ENCODE measurements around the gene SLC12A6. TPM values are rescaled to one million over a fixed set of nuclear protein-coding genes. Genes with fewer than 3 reads are reported as not detected.

SLC12A6 gene
- total RNA-seq, 2 donors from 2014 or later: 13.8 to 18.8 TPM

GRCh38 chr15:34239151-34239808 is 98.3 kb downstream of the SLC12A6 start:
- intact Hi-C loops (cut with DNase I): loop anchor here (10.0 kb wide), 1 partner anchor 126 kb away; the partner anchor contains the start of gene LPCAT4
- Histone ChIP-seq H3K9ac (ENCODE audit: low read depth in 2 of 2, low read length in 2 of 2) (no peak overlapping the region), H3K27ac (no peak overlapping the region), H3K27me3 (no peaks in the 10 kb centered on the region), H3K36me3 (peaks cover 13% of the 10 kb centered on the region), H3K9me3 (no peaks in the 10 kb centered on the region), H3K4me3 (no peak overlapping the region), H3K4me1 (no peaks in the 10 kb centered on the region)
- no peak for DNase-seq
- no peak for TF ChIP-seq CTCF (IDR thresholded peaks at IDR 0.05)

GRCh38 chr15:34233614-34234013 is 104.0 kb downstream of the SLC12A6 start:
- intact Hi-C loops (cut with DNase I): loop anchor here (10.0 kb wide), 1 partner anchor 131 kb away; the partner anchor contains the start of gene LPCAT4
- Histone ChIP-seq H3K4me3 (no peak overlapping the region), H3K9ac (ENCODE audit: low read depth in 2 of 2, low read length in 2 of 2) (no peak overlapping the region), H3K27ac (no peak overlapping the region), H3K27me3 (no peaks in the 10 kb centered on the region), H3K36me3 (peaks cover 9% of the 10 kb centered on the region), H3K4me1 (no peaks in the 10 kb centered on the region), H3K9me3 (no peaks in the 10 kb centered on the region)
- no peak for TF ChIP-seq CTCF (IDR thresholded peaks at IDR 0.05)
- no peak for DNase-seq

- H3K36me3 ChIP-seq: no peaks in the 10 kb centered on the region
- H3K4me3 ChIP-seq: peak overlapping the region; percentile 73
- no peaks in the 10 kb centered on the region for H3K9me3 ChIP-seq
- intact Hi-C loops (cut with DNase I): loop anchor here (2.0 to 10.0 kb wide), 2 partner anchors 121 kb away; partner anchors contain the start of genes NOP10, NUTM1 and PGBD4
- H3K27ac ChIP-seq: peak overlapping the region; percentile 82
- DNase-seq: peak; percentile 20
- H3K9ac ChIP-seq (ENCODE audit: low read depth in 2 of 2, low read length in 2 of 2): peak overlapping the region; percentile 54 to 89
- no peak for TF ChIP-seq CTCF (IDR thresholded peaks at IDR 0.05)
- no peaks in the 10 kb centered on the region for H3K27me3 ChIP-seq
- peaks cover 6% of the 10 kb centered on the region for H3K4me1 ChIP-seq
Observed at GRCh38 chr15:34223904-34224596, 113.5 kb downstream of the SLC12A6 start.

- no peak overlapping the region for H3K27ac ChIP-seq
- no peaks in the 10 kb centered on the region for H3K36me3 ChIP-seq
- no peak overlapping the region for H3K9ac ChIP-seq (ENCODE audit: low read depth in 2 of 2, low read length in 2 of 2)
- H3K4me1 ChIP-seq: no peaks in the 10 kb centered on the region
- no peaks in the 10 kb centered on the region for H3K9me3 ChIP-seq
- no peak for TF ChIP-seq CTCF (IDR thresholded peaks at IDR 0.05)
- intact Hi-C loops (cut with DNase I): no loop called here
- H3K4me3 ChIP-seq: no peak overlapping the region
- DNase-seq: no peak
- H3K27me3 ChIP-seq: no peaks in the 10 kb centered on the region
Observed at GRCh38 chr15:34217587-34218225, 119.9 kb downstream of the SLC12A6 start.

GRCh38 chr15:34216527-34217270 is 120.9 kb downstream of the SLC12A6 start:
- no peak overlapping the region for H3K27ac ChIP-seq
- H3K4me1 ChIP-seq: no peaks in the 10 kb centered on the region
- TF ChIP-seq CTCF (IDR thresholded peaks at IDR 0.05): no peak
- DNase-seq: no peak
- H3K4me3 ChIP-seq: no peak overlapping the region
- H3K36me3 ChIP-seq: no peaks in the 10 kb centered on the region
- intact Hi-C loops (cut with DNase I): no loop called here
- H3K9ac ChIP-seq (ENCODE audit: low read depth in 2 of 2, low read length in 2 of 2): no peak overlapping the region
- no peaks in the 10 kb centered on the region for H3K27me3 ChIP-seq
- no peaks in the 10 kb centered on the region for H3K9me3 ChIP-seq

Data from colonic mucosa (tissue), 4 donors.